Keratinocyte (primary cell): Measurements from ENCODE around the gene MCF2L2. TPM values are rescaled to one million over a fixed set of nuclear protein-coding genes. Genes with fewer than 3 reads are reported as not detected.

Experiments
- DNase-seq: peaks from one replicate; pipeline ENCODE4 v3.0.0-alpha.2; 2011; ENCODE audit warnings: low read depth, missing footprints, low spot score
- FAIRE-seq: peaks from 2 replicates; lab custom pipeline; 2011; peaks lifted over from hg19 to GRCh38; lab: Jason Lieb, UNC
- H2AFZ ChIP-seq: 2 replicates; pipeline ENCODE4 v1.6.0; 2012; ENCODE audit warnings: low read length, control low read depth, inconsistent platforms; ENCODE audit not compliant: control insufficient read depth
- H3K27ac ChIP-seq: 2 replicates; pipeline ENCODE4 v1.5.1; 2011; ENCODE audit warnings: low read length; ENCODE audit not compliant: control insufficient read depth, insufficient read depth
- H3K27me3 ChIP-seq: 3 replicates; pipeline ENCODE4 v1.6.0; 2011; ENCODE audit warnings: low read length; ENCODE audit not compliant: control insufficient read depth, insufficient read depth; ENCODE audit errors: extremely low read depth
- H3K36me3 ChIP-seq, 2 experiments: 2 replicates in 1 of 2; 3 replicates in 1 of 2; pipeline ENCODE4 v1.5.1; 2011; ENCODE audit warnings: low read length in 2 of 2, mild to moderate bottlenecking in 1 of 2; ENCODE audit not compliant: control insufficient read depth in 2 of 2, insufficient read depth in 2 of 2; ENCODE audit errors: extremely low read depth in 1 of 2
- H3K4me1 ChIP-seq: 3 replicates; pipeline ENCODE4 v1.5.1; 2011; ENCODE audit warnings: low read length; ENCODE audit not compliant: control insufficient read depth, insufficient read depth; ENCODE audit errors: extremely low read depth
- H3K4me2 ChIP-seq: 3 replicates; pipeline ENCODE4 v1.6.0; 2011; ENCODE audit warnings: low read depth, low read length; ENCODE audit not compliant: control insufficient read depth, insufficient read depth; ENCODE audit errors: extremely low read depth
- H3K4me3 ChIP-seq, 3 experiments: fragments of 200-600 bp in 1 of 3; sonication (generic) in 1 of 3; 2 replicates in 2 of 3; 3 replicates in 1 of 3; pipeline ENCODE4 v1.5.1; 2011 to 2016; ENCODE audit warnings: low read length in 3 of 3, mild to moderate bottlenecking in 3 of 3, control low read depth in 2 of 3, inconsistent platforms in 1 of 3, low read depth in 1 of 3, mixed read lengths in 1 of 3, mixed run types in 1 of 3, moderate library complexity in 1 of 3; ENCODE audit not compliant: control insufficient read depth in 2 of 3, insufficient read depth in 2 of 3; ENCODE audit errors: extremely low read depth in 1 of 3
- H3K79me2 ChIP-seq: 2 replicates; pipeline ENCODE4 v1.6.0; 2012; ENCODE audit warnings: low read length; ENCODE audit not compliant: control insufficient read depth, insufficient read depth
- H3K9ac ChIP-seq: 3 replicates; pipeline ENCODE4 v1.6.0; 2011; ENCODE audit warnings: low read length; ENCODE audit not compliant: control insufficient read depth, insufficient read depth; ENCODE audit errors: extremely low read depth
- H3K9me1 ChIP-seq: 3 replicates; pipeline ENCODE4 v1.6.0; 2011; ENCODE audit warnings: low read length; ENCODE audit not compliant: control insufficient read depth, insufficient read depth; ENCODE audit errors: extremely low read depth
- H3K9me3 ChIP-seq: 2 replicates; pipeline ENCODE4 v1.5.1; 2012; ENCODE audit warnings: low read depth, low read length; ENCODE audit not compliant: control insufficient read depth
- H4K20me1 ChIP-seq: 3 replicates; pipeline ENCODE4 v1.6.0; 2011; ENCODE audit warnings: low read length; ENCODE audit not compliant: control insufficient read depth, insufficient read depth; ENCODE audit errors: extremely low read depth
- CTCF ChIP-seq, 3 experiments: IDR thresholded peaks in 1 of 3; conservative IDR thresholded peaks in 1 of 3; optimal IDR thresholded peaks in 1 of 3; 2 replicates in 2 of 3; 3 replicates in 1 of 3; pipeline versions ENCODE3 to v1.5.1; 2011; ENCODE audit warnings: low read length in 3 of 3, mild to moderate bottlenecking in 3 of 3, moderate library complexity in 2 of 3, control low read depth in 1 of 3, inconsistent platforms in 1 of 3; ENCODE audit not compliant: insufficient read depth in 2 of 3; ENCODE audit errors: extremely low read depth in 1 of 3
- EZH2 ChIP-seq: IDR thresholded peaks from one replicate; pipeline ENCODE4 v1.6.1; 2012; ENCODE audit warnings: inconsistent platforms, mild to moderate bottlenecking, low read length, moderate library complexity
- dilution Hi-C: fragments of 300-500 bp; cut with MboI; formaldehyde crosslinking; loops from one replicate; pipeline ENCODE4 v1.7.0; 2020; ENCODE audit warnings: low sequenced_read_pairs; ENCODE audit not compliant: extremely low pct_ligation_motif_present
- polyA plus RNA-seq, 5 experiments: library from polyadenylated mRNA; depleted of rRNA in 3 of 5; stranded (reverse) in 3 of 5; stranded (forward) in 1 of 5; unstranded in 1 of 5; fragments of >200 nt; gene quantifications; 1 replicate in 1 of 5; 2 replicates in 3 of 5; 3 replicates in 1 of 5; pipeline versions ENCODE4 v1.2.1 to v1.2.3, GENCODE V29; 2011 to 2012; ENCODE audit warnings: missing spikeins in 2 of 5, low read depth in 1 of 5, low replicate concordance in 1 of 5

The MCF2L2 gene
- polyA plus RNA-seq, 1 donor (not counting 4 experiments of a cell fraction or from before 2014, with no cell fraction given): 0.26 TPM

DNA sequence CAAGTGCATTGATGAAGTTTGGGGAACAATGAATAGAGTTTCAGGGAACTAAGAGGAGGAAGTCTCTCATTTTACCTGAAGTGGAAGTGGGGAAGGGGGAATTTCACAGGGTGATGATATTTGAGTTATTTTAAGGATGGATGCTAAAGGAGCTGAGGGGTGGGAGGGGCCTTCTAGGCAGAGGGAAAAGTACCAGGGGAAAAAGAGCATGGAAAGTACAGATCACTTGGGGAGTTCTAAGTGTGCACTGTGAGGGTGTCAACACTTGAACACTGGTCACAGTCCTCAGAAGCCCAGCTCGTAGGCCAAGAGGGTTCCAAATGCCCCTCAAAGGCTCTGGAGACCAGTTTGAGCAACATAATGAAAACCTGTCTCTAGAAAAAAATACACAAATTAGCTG, 284.1 kb downstream of the MCF2L2 start:
- no peak for TF ChIP-seq CTCF (optimal IDR thresholded peaks at IDR 0.05 in 1 of 3, IDR thresholded peaks at IDR 0.05 in 1 of 3, conservative IDR thresholded peaks at IDR 0.05 in 1 of 3; ENCODE audit: extremely low read depth in 1 of 3, insufficient read depth in 2 of 3, low read length in 3 of 3)
- TF ChIP-seq EZH2: no peak
- Histone ChIP-seq H3K9ac (no peak overlapping the region), H3K27me3 (no peaks in the 10 kb centered on the region), H3K4me2 (no peak overlapping the region), H3K4me1 (no peaks in the 10 kb centered on the region), H4K20me1 (no peaks in the 10 kb centered on the region), H3K4me3 (no peak overlapping the region), H3K27ac (no peak overlapping the region), H3K9me3 (no peaks in the 10 kb centered on the region), H3K36me3 (no peaks in the 10 kb centered on the region), H2AFZ (no peak overlapping the region), H3K79me2 (no peaks in the 10 kb centered on the region), H3K9me1 (no peaks in the 10 kb centered on the region)
- DNase-seq (no peak), FAIRE-seq (no peak)
- dilution Hi-C loops: no loop called here

DNA sequence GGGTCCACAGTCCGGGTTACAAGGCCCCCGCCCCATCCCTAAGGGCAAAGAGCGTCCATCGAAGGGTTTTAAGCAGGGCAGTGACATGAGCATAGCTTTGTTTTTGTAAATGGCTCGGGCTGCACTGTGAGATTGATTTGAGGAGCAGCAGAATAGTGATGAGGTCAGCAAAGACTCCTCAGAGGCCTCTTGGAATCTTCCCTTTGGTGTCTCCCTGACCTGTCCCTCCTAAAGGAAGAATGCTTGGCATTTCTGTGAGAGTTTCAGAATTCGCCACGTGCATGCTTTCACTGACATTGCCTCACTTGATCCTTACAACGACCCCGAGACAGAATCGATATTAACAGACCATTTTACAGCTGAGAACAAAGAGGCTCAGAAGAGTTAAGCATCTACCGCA, 286.2 kb downstream of the MCF2L2 start:
- TF ChIP-seq EZH2: no peak
- no peak for TF ChIP-seq CTCF (optimal IDR thresholded peaks at IDR 0.05 in 1 of 3, IDR thresholded peaks at IDR 0.05 in 1 of 3, conservative IDR thresholded peaks at IDR 0.05 in 1 of 3; ENCODE audit: extremely low read depth in 1 of 3, insufficient read depth in 2 of 3, low read length in 3 of 3)
- no peak for FAIRE-seq

More for the DNA sequence above, 286.2 kb downstream of the MCF2L2 start:
- Histone ChIP-seq H4K20me1 (no peaks in the 10 kb centered on the region), H3K9me3 (no peaks in the 10 kb centered on the region), H3K36me3 (no peaks in the 10 kb centered on the region), H3K79me2 (no peaks in the 10 kb centered on the region), H3K27ac (no peak overlapping the region), H3K4me2 (no peak overlapping the region), H3K4me1 (no peaks in the 10 kb centered on the region), H2AFZ (no peak overlapping the region), H3K4me3 (no peak overlapping the region), H3K27me3 (no peaks in the 10 kb centered on the region), H3K9ac (no peak overlapping the region), H3K9me1 (no peaks in the 10 kb centered on the region)
- dilution Hi-C loops: no loop called here
- no peak for DNase-seq
